ENCODE measurements around the gene PRPF19. TPM values are rescaled to one million over a fixed set of nuclear protein-coding genes. Genes with fewer than 3 reads are reported as not detected.

PRPF19 gene
- total RNA-seq, 4 donors from 2014 or later = 50.3 to 93.9 (median 58.0) TPM

GRCh38 chr11:60847896-60848295, 58.5 kb downstream of the PRPF19 start:
- ATAC-seq (ENCODE audit: low FRiP score) (no peak), DNase-seq (ENCODE audit: low spot score) (no peak)
- TF ChIP-seq, protein P1, sequence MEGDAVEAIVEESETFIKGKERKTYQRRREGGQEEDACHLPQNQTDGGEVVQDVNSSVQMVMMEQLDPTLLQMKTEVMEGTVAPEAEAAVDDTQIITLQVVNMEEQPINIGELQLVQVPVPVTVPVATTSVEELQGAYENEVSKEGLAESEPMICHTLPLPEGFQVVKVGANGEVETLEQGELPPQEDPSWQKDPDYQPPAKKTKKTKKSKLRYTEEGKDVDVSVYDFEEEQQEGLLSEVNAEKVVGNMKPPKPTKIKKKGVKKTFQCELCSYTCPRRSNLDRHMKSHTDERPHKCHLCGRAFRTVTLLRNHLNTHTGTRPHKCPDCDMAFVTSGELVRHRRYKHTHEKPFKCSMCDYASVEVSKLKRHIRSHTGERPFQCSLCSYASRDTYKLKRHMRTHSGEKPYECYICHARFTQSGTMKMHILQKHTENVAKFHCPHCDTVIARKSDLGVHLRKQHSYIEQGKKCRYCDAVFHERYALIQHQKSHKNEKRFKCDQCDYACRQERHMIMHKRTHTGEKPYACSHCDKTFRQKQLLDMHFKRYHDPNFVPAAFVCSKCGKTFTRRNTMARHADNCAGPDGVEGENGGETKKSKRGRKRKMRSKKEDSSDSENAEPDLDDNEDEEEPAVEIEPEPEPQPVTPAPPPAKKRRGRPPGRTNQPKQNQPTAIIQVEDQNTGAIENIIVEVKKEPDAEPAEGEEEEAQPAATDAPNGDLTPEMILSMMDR (IDR thresholded peaks at IDR 0.05) = no peak

DNA sequence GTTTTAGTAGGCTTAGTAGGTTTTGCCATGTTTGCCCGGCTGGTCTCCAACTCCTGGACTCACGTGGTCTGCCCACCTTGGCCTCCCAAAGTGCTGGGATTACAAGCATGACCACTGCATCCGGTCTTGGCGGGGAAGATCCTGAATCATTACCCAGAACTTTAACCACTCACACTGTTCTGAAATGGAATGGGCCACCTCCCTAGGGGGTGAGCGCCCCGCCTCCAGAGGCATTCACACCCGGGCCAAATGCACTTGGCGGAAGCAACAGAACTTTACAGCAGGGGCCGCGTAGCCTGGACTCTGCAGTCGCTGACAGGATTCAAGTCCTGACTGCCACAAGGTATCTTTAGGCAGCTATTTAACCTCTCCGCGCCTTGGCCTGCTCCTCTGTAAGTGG, 59.1 kb downstream of the PRPF19 start:
- DNase-seq (ENCODE audit: low spot score) (no peak), ATAC-seq (ENCODE audit: low FRiP score) (no peak)
- TF ChIP-seq, protein P1 (IDR thresholded peaks at IDR 0.05) = no peak

DNA sequence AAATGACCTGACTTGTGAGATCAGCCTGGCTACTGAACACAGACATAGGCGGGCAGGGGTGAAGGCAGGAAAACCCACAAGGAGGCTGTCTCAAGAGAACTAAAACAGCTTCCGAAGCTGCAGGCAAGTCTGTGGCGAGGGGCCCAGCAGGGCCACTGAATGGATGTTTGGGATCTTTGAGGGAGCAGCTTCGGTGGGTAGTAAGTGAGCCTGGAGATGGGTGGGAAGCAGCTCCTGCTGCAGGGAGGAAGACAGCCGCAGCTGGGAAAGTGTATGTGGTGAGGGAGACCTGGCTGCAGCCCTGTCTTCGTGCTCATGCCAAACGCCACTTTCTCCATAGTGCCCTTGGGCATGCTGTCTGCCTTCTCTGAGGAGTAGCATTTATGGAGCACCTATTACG, 61.0 kb downstream of the PRPF19 start:
- DNase-seq (ENCODE audit: low spot score) (no peak), ATAC-seq (ENCODE audit: low FRiP score) (no peak)
- TF ChIP-seq, protein P1 (IDR thresholded peaks at IDR 0.05) = no peak

- no peak for ATAC-seq (ENCODE audit: low FRiP score)
- DNase-seq (ENCODE audit: low spot score) = no peak
- TF ChIP-seq, protein P1 (IDR thresholded peaks at IDR 0.05) = no peak
These were observed 61.5 kb downstream of the PRPF19 start for GRCh38 chr11:60844870-60845221.

- DNase-seq (ENCODE audit: low spot score) (no peak), ATAC-seq (ENCODE audit: low FRiP score) (no peak)
- TF ChIP-seq, protein P1 (IDR thresholded peaks at IDR 0.05) = no peak
These were observed 62.1 kb downstream of the PRPF19 start for GRCh38 chr11:60844045-60844869.

DNA sequence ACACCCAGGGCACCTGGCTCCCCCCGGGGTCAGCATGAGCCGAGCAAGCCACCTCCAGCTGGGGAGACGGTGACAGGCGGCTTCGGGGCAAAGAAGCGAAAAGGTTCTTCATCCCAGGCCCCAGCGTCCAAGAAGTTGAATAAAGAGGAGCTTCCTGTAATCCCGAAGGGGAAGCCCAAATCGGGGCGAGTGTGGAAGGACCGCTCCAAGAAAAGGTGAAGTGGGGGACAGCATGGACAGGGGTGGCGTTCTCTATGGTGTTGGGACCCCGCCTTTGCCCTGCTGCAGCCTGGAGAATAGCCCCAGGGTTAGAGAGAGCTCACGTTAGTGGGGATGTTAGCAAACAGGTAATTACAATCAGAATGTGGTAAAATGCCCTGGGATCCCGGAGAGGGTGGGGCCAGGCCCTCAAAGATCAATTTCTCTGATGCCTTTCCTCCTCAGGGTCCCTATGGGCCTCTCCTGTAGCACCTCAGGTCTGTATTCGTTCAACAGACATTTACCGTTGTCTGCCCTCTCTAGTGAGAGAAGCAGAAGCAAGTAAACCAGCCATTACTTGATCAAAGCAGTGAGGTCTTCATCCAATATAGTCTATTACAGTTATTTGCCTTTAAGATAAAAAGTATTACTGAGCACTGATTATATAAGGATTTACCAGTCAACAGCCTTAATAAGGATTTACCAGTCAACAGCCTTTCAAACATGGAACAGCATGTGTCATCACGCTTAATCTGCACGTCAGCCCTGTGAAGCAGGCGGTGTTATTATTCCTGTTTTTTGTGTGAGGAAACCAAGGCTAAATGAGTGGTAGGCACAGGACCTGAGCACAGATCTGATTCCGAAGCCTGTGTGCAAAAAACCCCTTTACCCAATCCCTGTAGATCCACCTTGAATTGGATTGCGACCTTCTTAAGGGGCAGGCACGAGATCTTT, 63.5 kb downstream of the PRPF19 start:
- no peak for ATAC-seq (ENCODE audit: low FRiP score)
- DNase-seq (ENCODE audit: low spot score) = no peak
- TF ChIP-seq, protein P1 (IDR thresholded peaks at IDR 0.05) = no peak
